ENCODE results near the gene LRRC23. TPM values are rescaled to one million over a fixed set of nuclear protein-coding genes. Genes with fewer than 3 reads are reported as not detected.

Gene LRRC23
- total RNA-seq, 2 experiments from 2014 or later, result 3.2 to 4.7 TPM

DNA sequence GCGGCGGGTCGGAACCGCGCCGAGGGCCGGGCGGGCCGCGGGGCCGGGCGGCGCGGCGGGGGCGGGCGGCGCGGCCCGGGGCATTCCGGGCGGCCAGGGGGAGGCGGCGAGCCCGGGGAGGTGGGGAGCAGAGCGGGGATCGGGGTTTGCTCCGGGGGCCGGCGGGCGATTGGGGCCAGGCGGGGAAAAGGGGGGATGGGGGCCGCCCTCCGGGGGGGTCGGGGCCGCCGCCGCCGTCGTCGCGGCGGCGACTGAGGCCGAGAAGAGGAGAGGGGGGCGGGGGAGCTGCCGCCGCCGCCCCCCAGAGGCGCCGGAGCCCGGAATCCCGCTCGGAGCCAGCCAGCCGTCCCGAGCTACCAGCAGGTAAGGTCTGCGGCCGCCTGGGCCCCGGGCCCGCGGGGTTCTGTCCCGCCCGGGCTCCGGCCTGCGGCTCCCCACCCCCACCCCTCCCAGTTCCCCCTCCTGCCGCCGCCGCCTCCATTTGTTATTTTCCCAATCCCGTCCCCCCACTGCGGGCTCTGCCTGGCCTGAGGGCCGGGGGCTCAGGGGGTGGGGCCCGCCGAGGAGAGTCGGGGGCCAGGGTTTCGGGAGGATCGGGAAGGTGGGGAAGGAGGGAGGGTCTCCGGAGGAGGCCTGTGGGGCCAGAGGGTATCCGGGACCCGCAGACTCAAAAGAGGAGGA, 23.5 kb downstream of the LRRC23 start:
- no peaks in the 10 kb centered on the region for H3K9me3 ChIP-seq (ENCODE audit: control insufficient read depth in 1 of 2, insufficient read depth in 1 of 2, low read length in 2 of 2)
- peaks cover 54% of the 10 kb centered on the region for H3K4me1 ChIP-seq (ENCODE audit: insufficient read depth, low read length)
- no peaks in the 10 kb centered on the region for H3K9me3 Mint-ChIP-seq
- peak overlapping the region; percentile 87 for H3K27ac Mint-ChIP-seq
- peak overlapping the region; percentile 65 for H3K4me3 ChIP-seq (ENCODE audit: low read length)
- peaks cover 63% of the 10 kb centered on the region for H3K4me1 Mint-ChIP-seq (ENCODE audit: low read depth)
- POLR2A ChIA-PET, result interaction anchor here (1.0 to 6.4 kb wide), 6 partner anchors 8 to 55 kb away, joined by 3 to 76 read pairs (median 12); partner anchors contain the start of genes C12orf57, ENO2, PTPN6 and RNU7-1
- ATAC-seq (ENCODE audit: poor library complexity) (peak; percentile 9), DNase-seq (peak in 1 of 14 experiments; percentile 32)
- H3K36me3 Mint-ChIP-seq (ENCODE audit: low read depth), result peaks cover 15% of the 10 kb centered on the region
- CTCF ChIA-PET, result interaction anchor here (0.6 to 4.0 kb wide), 3 partner anchors 9 to 75 kb away, joined by 3 to 26 read pairs (median 6); partner anchors contain the start of gene SPSB2
- peaks cover 10% of the 10 kb centered on the region for H3K36me3 ChIP-seq (ENCODE audit: insufficient read depth, low read length)
- no peaks in the 10 kb centered on the region for H3K27me3 Mint-ChIP-seq
- H3K27me3 ChIP-seq (ENCODE audit: control insufficient read depth in 1 of 2, insufficient read depth in 2 of 2, low read length in 2 of 2), result no peaks in the 10 kb centered on the region
- intact Hi-C loops (cut with DNase I, micrococcal nuclease), result no loop called here
- H3K4me3 Mint-ChIP-seq, result peak overlapping the region; percentile 90
- H3K27ac ChIP-seq (ENCODE audit: low read depth in 1 of 2, low read length in 2 of 2), result peak overlapping the region; percentile 79 to 82
- TF ChIP-seq, protein P1, sequence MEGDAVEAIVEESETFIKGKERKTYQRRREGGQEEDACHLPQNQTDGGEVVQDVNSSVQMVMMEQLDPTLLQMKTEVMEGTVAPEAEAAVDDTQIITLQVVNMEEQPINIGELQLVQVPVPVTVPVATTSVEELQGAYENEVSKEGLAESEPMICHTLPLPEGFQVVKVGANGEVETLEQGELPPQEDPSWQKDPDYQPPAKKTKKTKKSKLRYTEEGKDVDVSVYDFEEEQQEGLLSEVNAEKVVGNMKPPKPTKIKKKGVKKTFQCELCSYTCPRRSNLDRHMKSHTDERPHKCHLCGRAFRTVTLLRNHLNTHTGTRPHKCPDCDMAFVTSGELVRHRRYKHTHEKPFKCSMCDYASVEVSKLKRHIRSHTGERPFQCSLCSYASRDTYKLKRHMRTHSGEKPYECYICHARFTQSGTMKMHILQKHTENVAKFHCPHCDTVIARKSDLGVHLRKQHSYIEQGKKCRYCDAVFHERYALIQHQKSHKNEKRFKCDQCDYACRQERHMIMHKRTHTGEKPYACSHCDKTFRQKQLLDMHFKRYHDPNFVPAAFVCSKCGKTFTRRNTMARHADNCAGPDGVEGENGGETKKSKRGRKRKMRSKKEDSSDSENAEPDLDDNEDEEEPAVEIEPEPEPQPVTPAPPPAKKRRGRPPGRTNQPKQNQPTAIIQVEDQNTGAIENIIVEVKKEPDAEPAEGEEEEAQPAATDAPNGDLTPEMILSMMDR (IDR thresholded peaks at IDR 0.05), result no peak

DNA sequence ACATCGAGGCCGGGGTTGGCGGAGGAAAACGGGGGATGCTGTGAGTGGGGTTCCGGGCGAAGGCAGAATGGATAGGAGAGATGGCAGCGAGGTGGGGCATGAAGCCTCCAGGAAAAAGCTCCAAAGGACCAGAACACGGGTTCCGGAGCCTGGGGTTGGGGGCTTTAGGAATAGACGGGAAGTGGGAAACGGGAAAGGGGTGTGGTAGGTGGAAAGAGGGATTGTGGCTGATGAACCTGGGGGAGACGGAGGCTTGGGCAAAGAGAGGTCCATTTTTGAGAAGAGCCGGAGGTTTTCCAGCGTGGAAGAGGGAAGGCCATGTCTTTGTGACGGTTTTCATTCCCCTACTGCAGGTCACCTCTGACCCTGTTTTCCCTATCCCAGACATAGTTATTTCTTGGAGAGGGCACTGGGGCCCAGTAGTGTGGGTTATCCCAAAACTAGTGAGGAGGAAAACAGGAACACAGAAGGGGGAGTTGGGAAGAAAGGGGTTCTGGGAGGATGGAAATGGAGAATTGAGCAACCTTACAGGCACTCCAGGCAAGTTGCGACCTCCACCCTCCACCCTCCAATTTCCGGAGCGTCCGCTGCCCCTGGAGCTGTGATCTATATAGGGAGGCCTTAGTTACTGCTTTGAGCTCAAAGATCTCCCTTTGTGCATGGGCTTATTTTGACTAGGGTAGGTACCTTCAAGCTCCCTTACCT, 24.2 kb downstream of the LRRC23 start:
- peak overlapping the region; percentile 87 for H3K27ac Mint-ChIP-seq
- no peaks in the 10 kb centered on the region for H3K27me3 ChIP-seq (ENCODE audit: control insufficient read depth in 1 of 2, insufficient read depth in 2 of 2, low read length in 2 of 2)
- peaks cover 69% of the 10 kb centered on the region for H3K4me1 Mint-ChIP-seq (ENCODE audit: low read depth)
- ChIA-PET POLR2A (interaction anchor here (1.0 to 6.4 kb wide), 8 partner anchors 8 to 77 kb away, joined by 3 to 76 read pairs (median 8); partner anchors contain the start of genes C12orf57, CDCA3, ENO2 and PTPN6), CTCF (interaction anchor here (0.7 to 4.0 kb wide), 4 partner anchors 8 to 59 kb away, joined by 3 to 26 read pairs (median 4); partner anchors contain the start of gene SPSB2)
- TF ChIP-seq, protein P1 (IDR thresholded peaks at IDR 0.05), result no peak
- H3K4me3 Mint-ChIP-seq, result peak overlapping the region; percentile 90
- peaks cover 59% of the 10 kb centered on the region for H3K4me1 ChIP-seq (ENCODE audit: insufficient read depth, low read length)
- H3K36me3 ChIP-seq (ENCODE audit: insufficient read depth, low read length), result peaks cover 3% of the 10 kb centered on the region
- H3K36me3 Mint-ChIP-seq (ENCODE audit: low read depth), result peaks cover 15% of the 10 kb centered on the region
- intact Hi-C loops (cut with DNase I, micrococcal nuclease), result no loop called here
- H3K9me3 ChIP-seq (ENCODE audit: control insufficient read depth in 1 of 2, insufficient read depth in 1 of 2, low read length in 2 of 2), result no peaks in the 10 kb centered on the region
- H3K4me3 ChIP-seq (ENCODE audit: low read length), result peak overlapping the region; percentile 65
- peak in 2 of 14 experiments; percentile 32 to 42 for DNase-seq
- H3K27ac ChIP-seq (ENCODE audit: low read depth in 1 of 2, low read length in 2 of 2), result peak overlapping the region; percentile 79 to 82
- no peaks in the 10 kb centered on the region for H3K27me3 Mint-ChIP-seq
- no peak for ATAC-seq (ENCODE audit: poor library complexity)
- no peaks in the 10 kb centered on the region for H3K9me3 Mint-ChIP-seq
